B cell (primary cell): ENCODE data around the gene CRACR2A. TPM values are rescaled to one million over a fixed set of nuclear protein-coding genes. Genes with fewer than 3 reads are reported as not detected.

Experiments
- ATAC-seq: fragments of 200-7000 bp; cut with Tn5 transposase; one replicate; pipeline ENCODE4 v1.10.0; 2021; ENCODE audit warnings: low read depth, mild to moderate bottlenecking, moderate number of reproducible peaks, moderate library complexity
- CTCF ChIA-PET: fragments of 350-600 bp; sonication (Branson Sonifier 250); formaldehyde crosslinking; loops from one replicate; lab custom pipeline; 2021; ENCODE audit warnings: antibody characterized with exemption, inconsistent platforms; lab: Charles Lee
- POLR2A ChIA-PET: fragments of 350-600 bp; sonication (Branson Sonifier 250); formaldehyde crosslinking; loops from one replicate; lab custom pipeline; 2021; ENCODE audit warnings: antibody characterized with exemption; lab: Charles Lee
- DNase-seq: peaks from one replicate; pipeline ENCODE4 v3.0.0; 2013
- H2AFZ ChIP-seq: 2 replicates; pipeline ENCODE4 v1.6.1; 2012; ENCODE audit warnings: mild to moderate bottlenecking, low read depth, low read length; ENCODE audit not compliant: insufficient read depth, poor library complexity, severe bottlenecking
- H3K27ac ChIP-seq, 2 donors: 1 replicate in 1 of 2; 2 replicates in 1 of 2; pipeline ENCODE4 v1.5.1; 2012 to 2013; ENCODE audit warnings: low read length in 2 of 2, mild to moderate bottlenecking in 2 of 2, moderate library complexity in 1 of 2
- H3K27me3 ChIP-seq, 4 experiments: fragments of 200-600 bp in 1 of 4; sonication (generic) in 1 of 4; replicated peaks in 1 of 4; 1 replicate in 2 of 4; 2 replicates in 2 of 4; pipeline versions ENCODE4 v1.6.1 to v1.7.0; 2013 to 2016; ENCODE audit warnings: low read length in 3 of 4, mild to moderate bottlenecking in 2 of 4, mixed read lengths in 1 of 4, moderate library complexity in 1 of 4; ENCODE audit not compliant: insufficient read depth in 4 of 4, control insufficient read depth in 3 of 4; ENCODE audit errors: control extremely low read depth in 1 of 4
- H3K36me3 ChIP-seq, 2 experiments: replicated peaks in 1 of 2; 1 replicate in 1 of 2; 2 replicates in 1 of 2; pipeline versions ENCODE4 v1.6.1 to v1.7.1; 2013; ENCODE audit warnings: low read length in 1 of 2; ENCODE audit not compliant: insufficient read depth in 2 of 2, control insufficient read depth in 1 of 2; ENCODE audit errors: control extremely low read depth in 1 of 2, extremely low read depth in 1 of 2
- H3K4me1 ChIP-seq, 2 donors: fragments of 200-600 bp in 1 of 2; sonication (generic) in 1 of 2; 1 replicate in 1 of 2; 2 replicates in 1 of 2; pipeline versions ENCODE4 v1.5.1 to v1.6.1; 2013 to 2017; ENCODE audit warnings: low read length in 2 of 2; ENCODE audit not compliant: control insufficient read depth in 2 of 2, insufficient read depth in 2 of 2
- H3K4me2 ChIP-seq: replicated peaks from 2 replicates; pipeline ENCODE3; 2012; ENCODE audit warnings: mild to moderate bottlenecking, low read depth, low read length; ENCODE audit not compliant: poor library complexity, severe bottlenecking
- H3K4me3 ChIP-seq, 5 experiments: fragments of 200-600 bp in 1 of 5; sonication (generic) in 1 of 5; 1 replicate in 3 of 5; 2 replicates in 2 of 5; pipeline versions ENCODE4 v1.5.1 to v1.7.0; 2011 to 2016; ENCODE audit warnings: low read length in 4 of 5, mild to moderate bottlenecking in 4 of 5, low read depth in 2 of 5, control low read depth in 1 of 5, moderate library complexity in 1 of 5; ENCODE audit not compliant: insufficient read depth in 1 of 5; ENCODE audit errors: control extremely low read depth in 1 of 5, extremely low read depth in 1 of 5
- H3K79me2 ChIP-seq: fragments of 200-600 bp; sonication (generic); one replicate; pipeline ENCODE4 v1.6.0; 2016; ENCODE audit warnings: low read length; ENCODE audit not compliant: control insufficient read depth, insufficient read depth
- H3K9ac ChIP-seq: fragments of 200-600 bp; sonication (generic); 2 replicates; pipeline ENCODE4 v1.6.1; 2017; ENCODE audit warnings: mild to moderate bottlenecking, low read length, moderate library complexity
- H3K9me3 ChIP-seq, 3 donors: one replicate each; pipeline versions ENCODE4 v1.6.1 to v1.7.1; 2013; ENCODE audit warnings: low read length in 2 of 3; ENCODE audit not compliant: control insufficient read depth in 2 of 3, insufficient read depth in 1 of 3; ENCODE audit errors: control extremely low read depth in 1 of 3
- H4K20me1 ChIP-seq: 2 replicates; pipeline ENCODE4 v1.6.0; 2012; ENCODE audit warnings: mild to moderate bottlenecking, low read length; ENCODE audit not compliant: insufficient read depth, control insufficient read depth, poor library complexity, severe bottlenecking
- H3K27ac Mint-ChIP-seq: one replicate; pipeline ENCODE4 v1.8.0; 2021; ENCODE audit warnings: mixed read lengths
- H3K27me3 Mint-ChIP-seq: one replicate; pipeline ENCODE4 v1.8.0; 2021; ENCODE audit warnings: mixed read lengths
- H3K4me1 Mint-ChIP-seq: one replicate; pipeline ENCODE4 v1.8.0; 2021; ENCODE audit warnings: mixed read lengths
- H3K4me3 Mint-ChIP-seq: one replicate; pipeline ENCODE4 v1.8.0; 2021; ENCODE audit warnings: mixed read lengths
- H3K9me3 Mint-ChIP-seq: one replicate; pipeline ENCODE4 v1.8.0; 2022; ENCODE audit warnings: mixed read lengths; ENCODE audit not compliant: insufficient read depth
- EZH2 ChIP-seq: IDR thresholded peaks from 2 replicates; pipeline ENCODE4 v1.6.1; 2012; ENCODE audit warnings: borderline replicate concordance, low read depth, mild to moderate bottlenecking, moderate library complexity, low read length; ENCODE audit not compliant: insufficient read depth, poor library complexity, severe bottlenecking
- WGBS: methylation state at CpG from one replicate; pipeline ENCODE4 v1.1.5; 2013; ENCODE audit warnings: missing lambda C conversion rate; ENCODE audit not compliant: insufficient coverage; 5-methylcytosine and 5-hydroxymethylcytosine counted together
- intact Hi-C: fragments of 100-400 bp; cut with micrococcal nuclease; formaldehyde crosslinking; loops from one replicate; pipeline ENCODE4 v1.10.0; 2022
- polyA plus RNA-seq: library from polyadenylated mRNA; depleted of rRNA; stranded (reverse); fragments of >200 nt; gene quantifications from 2 replicates; pipeline ENCODE4 v1.2.3, GENCODE V29; 2012
- total RNA-seq, 2 donors: library from RNA; stranded (reverse); fragments of 120-200 nt in 1 of 2; gene quantifications; 1 replicate in 1 of 2; 2 replicates in 1 of 2; pipeline versions ENCODE4 v1.2.3 to v1.2.4, GENCODE V29; 2013 to 2022
- TF ChIP-seq, protein P1 (sequence below): fragments of 200-600 bp; IDR thresholded peaks from one replicate; pipeline ENCODE4 v1.8.0; 2022; ENCODE audit warnings: antibody characterized with exemption, mild to moderate bottlenecking

CRACR2A gene
- total and polyA plus RNA-seq, 2 donors (not counting 1 experiment from before 2014, with no cell fraction given) = 15.2 to 26.1 TPM

DNA sequence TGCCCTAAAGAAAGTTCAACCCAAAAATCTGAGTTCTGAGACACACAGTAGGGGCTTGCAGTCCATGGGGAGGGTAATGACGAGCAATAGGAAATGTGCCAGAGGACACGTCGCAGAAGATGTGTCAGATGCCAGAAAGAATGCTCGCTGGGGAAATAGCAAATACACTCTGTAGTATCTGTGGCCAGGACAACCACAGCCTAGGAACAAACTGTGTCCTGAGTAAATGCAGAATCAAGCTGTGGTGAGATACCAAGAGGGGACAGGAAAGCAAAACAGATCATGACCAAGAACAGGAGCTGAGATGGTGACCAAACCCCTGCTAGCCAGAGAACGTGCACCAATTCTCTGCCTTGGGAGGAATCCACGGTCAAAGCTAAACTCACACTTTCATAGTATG lies 9.1 kb downstream of the CRACR2A start:
- ChIA-PET CTCF (no interaction called here), POLR2A (no interaction called here)
- H3K27ac ChIP-seq = no peak overlapping the region
- WGBS = 75% methylated on average over 4 of the region's 6 CpGs
- Mint-ChIP-seq H3K27me3 (no peaks in the 10 kb centered on the region), H3K4me3 (no peak overlapping the region), H3K4me1 (peaks cover 4% of the 10 kb centered on the region), H3K27ac (no peak overlapping the region), H3K9me3 (no peaks in the 10 kb centered on the region)
- peaks cover 3 to 28% of the 10 kb centered on the region in 2 experiments for H3K36me3 ChIP-seq
- no peak overlapping the region for H2AFZ ChIP-seq
- H3K79me2 ChIP-seq = peaks cover 44% of the 10 kb centered on the region
- no peak overlapping the region for H3K9ac ChIP-seq
- intact Hi-C loops = no loop called here
- peaks cover 26% of the 10 kb centered on the region for H4K20me1 ChIP-seq
- no peak for DNase-seq
- no peaks in the 10 kb centered on the region for H3K4me1 ChIP-seq
- H3K4me2 ChIP-seq = no peak overlapping the region
- no peaks in the 10 kb centered on the region for H3K27me3 ChIP-seq
- TF ChIP-seq EZH2 = no peak
- TF ChIP-seq, protein P1, sequence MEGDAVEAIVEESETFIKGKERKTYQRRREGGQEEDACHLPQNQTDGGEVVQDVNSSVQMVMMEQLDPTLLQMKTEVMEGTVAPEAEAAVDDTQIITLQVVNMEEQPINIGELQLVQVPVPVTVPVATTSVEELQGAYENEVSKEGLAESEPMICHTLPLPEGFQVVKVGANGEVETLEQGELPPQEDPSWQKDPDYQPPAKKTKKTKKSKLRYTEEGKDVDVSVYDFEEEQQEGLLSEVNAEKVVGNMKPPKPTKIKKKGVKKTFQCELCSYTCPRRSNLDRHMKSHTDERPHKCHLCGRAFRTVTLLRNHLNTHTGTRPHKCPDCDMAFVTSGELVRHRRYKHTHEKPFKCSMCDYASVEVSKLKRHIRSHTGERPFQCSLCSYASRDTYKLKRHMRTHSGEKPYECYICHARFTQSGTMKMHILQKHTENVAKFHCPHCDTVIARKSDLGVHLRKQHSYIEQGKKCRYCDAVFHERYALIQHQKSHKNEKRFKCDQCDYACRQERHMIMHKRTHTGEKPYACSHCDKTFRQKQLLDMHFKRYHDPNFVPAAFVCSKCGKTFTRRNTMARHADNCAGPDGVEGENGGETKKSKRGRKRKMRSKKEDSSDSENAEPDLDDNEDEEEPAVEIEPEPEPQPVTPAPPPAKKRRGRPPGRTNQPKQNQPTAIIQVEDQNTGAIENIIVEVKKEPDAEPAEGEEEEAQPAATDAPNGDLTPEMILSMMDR = no peak
- peaks cover 0 to 12% (median 2%) of the 10 kb centered on the region in 3 donors for H3K9me3 ChIP-seq
- ATAC-seq = no peak
- no peak overlapping the region for H3K4me3 ChIP-seq

DNA sequence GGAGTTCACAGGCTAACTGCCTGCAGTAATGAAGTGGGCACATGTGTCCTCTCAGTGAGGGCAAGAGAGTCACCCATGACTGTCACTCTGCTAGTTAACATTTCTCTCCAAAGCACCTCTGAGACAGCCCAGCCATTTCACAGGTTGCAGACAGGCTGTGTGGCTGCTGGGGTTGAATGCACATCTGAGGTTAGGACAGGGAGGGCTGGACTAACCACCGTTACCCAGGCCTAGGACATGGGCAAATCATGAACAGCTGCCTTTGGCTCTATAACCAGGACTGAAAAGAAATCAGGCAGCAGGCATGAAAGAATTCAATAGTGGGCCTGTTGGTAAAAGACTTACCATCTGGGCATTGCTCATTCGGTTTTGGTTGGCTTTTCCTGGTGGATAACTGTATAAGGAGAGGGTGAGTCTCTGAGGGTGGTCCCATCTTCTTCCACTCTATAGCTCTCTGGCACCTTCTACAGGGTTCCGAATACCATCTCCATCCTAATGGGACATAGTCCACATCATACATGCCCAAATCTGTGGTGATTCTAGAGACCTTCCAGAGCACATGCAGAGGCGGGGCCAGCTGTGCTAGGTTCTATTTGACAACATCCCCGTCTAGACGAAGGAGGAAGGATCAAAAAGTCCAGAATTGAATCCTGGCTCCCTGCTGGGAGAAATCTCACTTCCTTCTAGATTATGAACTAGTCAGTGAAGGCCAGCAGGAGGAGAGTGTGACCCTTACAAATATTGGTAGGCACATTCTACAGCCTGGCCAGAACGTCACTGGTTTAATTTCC lies 10.8 kb downstream of the CRACR2A start:
- no peaks in the 10 kb centered on the region for H3K27me3 ChIP-seq
- 84% methylated on average over 6 of the region's 7 CpGs for WGBS
- H3K4me3 Mint-ChIP-seq = no peak overlapping the region
- H3K79me2 ChIP-seq = peaks cover 29% of the 10 kb centered on the region
- no peak overlapping the region for H3K4me3 ChIP-seq
- CTCF ChIA-PET = interaction anchor here (1.2 kb wide), 1 partner anchor 35 kb away, joined by 3 read pairs; no protein-coding TSS in a partner anchor
- no peak overlapping the region for H3K9ac ChIP-seq
- no peaks in the 10 kb centered on the region for H3K9me3 Mint-ChIP-seq
- no peak for ATAC-seq
- no peak overlapping the region for H2AFZ ChIP-seq
- H3K9me3 ChIP-seq = peaks cover 0 to 10% (median 2%) of the 10 kb centered on the region in 3 donors
- no peak overlapping the region for H3K27ac Mint-ChIP-seq
- no peaks in the 10 kb centered on the region for H3K4me1 ChIP-seq
- peaks cover 3 to 28% of the 10 kb centered on the region in 2 experiments for H3K36me3 ChIP-seq
- H3K27ac ChIP-seq = no peak overlapping the region
- no peak for TF ChIP-seq EZH2
- TF ChIP-seq, protein P1 = no peak
- POLR2A ChIA-PET = interaction anchor here (0.5 kb wide), 1 partner anchor 18 kb away, joined by 4 read pairs; no protein-coding TSS in a partner anchor
- H3K4me2 ChIP-seq = no peak overlapping the region
- intact Hi-C loops = no loop called here
- H3K27me3 Mint-ChIP-seq = no peaks in the 10 kb centered on the region
- peaks cover 22% of the 10 kb centered on the region for H4K20me1 ChIP-seq
- peaks cover 4% of the 10 kb centered on the region for H3K4me1 Mint-ChIP-seq
- no peak for DNase-seq
